Loucy (cell line): ENCODE measurements around the gene CD300A.

Experiments
- CTCF ChIP-seq: fragments of 200-600 bp; sonication (generic); conservative IDR thresholded peaks from 2 replicates; pipeline ENCODE4 v1.5.1; 2014; ENCODE audit warnings: mild to moderate bottlenecking, antibody characterized with exemption, low read length
- EZH2phosphoT487 ChIP-seq: fragments of 200-600 bp; IDR thresholded peaks from 2 replicates; pipeline ENCODE4 v1.6.1; 2018; ENCODE audit warnings: antibody characterized with exemption, mild to moderate bottlenecking, moderate library complexity, borderline replicate concordance

- TF ChIP-seq CTCF (no peak), EZH2phosphoT487 (no peak)
Observed at GRCh38 chr17:74433421-74434121, 32.9 kb upstream of the CD300A start.
